Gastrocnemius medialis (tissue), 4 donors: ENCODE measurements around the gene SGPP2. TPM values are rescaled to one million over a fixed set of nuclear protein-coding genes. Genes with fewer than 3 reads are reported as not detected.

Source experiments
- ATAC-seq, 2 donors: fragments of 150-250 bp; one replicate each; pipeline ENCODE4 v1.9.1; 2016
- DNase-seq, 2 donors: peaks; one replicate each; pipeline ENCODE4 v3.0.0-alpha.2; 2019
- H3K27ac ChIP-seq, 4 donors: fragments of 200-600 bp; sonication (generic); 1 replicate in 1 of 4; 2 replicates in 3 of 4; pipeline ENCODE4 v1.5.1; 2016 to 2018; ENCODE audit warnings: mild to moderate bottlenecking in 2 of 4, moderate library complexity in 1 of 4
- H3K27me3 ChIP-seq, 3 donors: fragments of 200-600 bp; sonication (generic) in 2 of 3; 1 replicate in 1 of 3; 2 replicates in 2 of 3; pipeline versions ENCODE4 v1.5.1 to v1.6.0; 2016 to 2019; ENCODE audit warnings: mild to moderate bottlenecking in 1 of 3, moderate library complexity in 1 of 3
- H3K36me3 ChIP-seq, 2 donors: fragments of 200-600 bp; sonication (generic) in 1 of 2; one replicate each; pipeline ENCODE4 v1.5.1; 2017 to 2018
- H3K4me1 ChIP-seq, 2 donors: fragments of 200-600 bp; sonication (generic) in 1 of 2; one replicate each; pipeline ENCODE4 v1.5.1; 2016 to 2017; ENCODE audit warnings: mild to moderate bottlenecking in 2 of 2
- H3K4me3 ChIP-seq, 4 donors: fragments of 200-600 bp; sonication (generic) in 3 of 4; 1 replicate in 1 of 4; 2 replicates in 3 of 4; pipeline ENCODE4 v1.5.1; 2016 to 2019; ENCODE audit warnings: mild to moderate bottlenecking in 2 of 4
- H3K9me3 ChIP-seq, 3 donors: fragments of 200-600 bp; sonication (generic) in 2 of 3; 1 replicate in 1 of 3; 2 replicates in 2 of 3; pipeline ENCODE4 v1.5.1; 2016 to 2019
- POLR2A ChIP-seq, 2 donors: fragments of 450-650 bp; IDR thresholded peaks; one replicate each; pipeline ENCODE4 v1.6.1; 2017; ENCODE audit warnings: antibody characterized with exemption in 2 of 2, mild to moderate bottlenecking in 2 of 2, moderate library complexity in 2 of 2
- in situ Hi-C, 4 donors: fragments of 200-750 bp; cut with MboI; loops; one replicate each; pipeline versions ENCODE4 v1.15.0 to v1.8.0; 2017; ENCODE audit warnings: low sequenced_read_pairs in 4 of 4
- intact Hi-C: fragments of 100-400 bp; cut with DNase I; formaldehyde crosslinking; loops from one replicate; pipeline ENCODE4 v1.15.1; 2023; ENCODE audit warnings: low total_unique reads
- total RNA-seq, 4 donors: library from RNA; depleted of rRNA; stranded (reverse); fragments of >200 nt; gene quantifications; one replicate each; pipeline versions ENCODE4 v1.1.0 to v1.2.3, GENCODE V29; 2016
- TF ChIP-seq, protein P1 (sequence below), 5 experiments: fragments of 450-650 bp in 3 of 5; fragments of 200-600 bp in 2 of 5; sonication (generic) in 2 of 5; IDR thresholded peaks in 4 of 5; conservative IDR thresholded peaks in 1 of 5; 1 replicate in 4 of 5; 2 replicates in 1 of 5; pipeline ENCODE4 v1.5.1; 2016 to 2019; ENCODE audit warnings: antibody characterized with exemption in 5 of 5, mild to moderate bottlenecking in 3 of 5, moderate library complexity in 3 of 5

The SGPP2 gene
- total RNA-seq, 4 donors from 2014 or later: 0.17 to 0.59 (median 0.31) TPM; not detected in 1

DNA sequence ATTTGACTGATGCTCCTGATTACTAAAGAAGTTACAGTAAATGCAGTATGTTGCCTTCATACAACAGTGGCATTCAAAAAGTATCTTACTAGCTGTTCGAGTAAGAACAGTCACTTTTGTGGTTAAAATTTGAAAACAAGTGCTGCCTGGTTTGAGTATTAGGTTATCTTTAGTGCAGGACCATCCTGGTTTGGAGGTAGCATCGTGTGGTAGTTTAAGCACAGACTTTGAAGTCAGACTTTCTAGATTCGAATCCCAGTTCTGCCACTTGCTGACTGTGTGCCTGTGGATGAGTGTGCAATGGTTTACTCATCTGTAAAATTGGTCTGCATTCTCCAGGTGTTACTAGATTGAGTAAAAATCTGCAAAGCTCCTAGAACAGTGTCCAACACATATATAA is 96.8 kb downstream of the SGPP2 start:
- ATAC-seq: no peak
- in situ Hi-C loops: no loop called here
- no peak for TF ChIP-seq POLR2A (IDR thresholded peaks at IDR 0.05)
- TF ChIP-seq, protein P1, sequence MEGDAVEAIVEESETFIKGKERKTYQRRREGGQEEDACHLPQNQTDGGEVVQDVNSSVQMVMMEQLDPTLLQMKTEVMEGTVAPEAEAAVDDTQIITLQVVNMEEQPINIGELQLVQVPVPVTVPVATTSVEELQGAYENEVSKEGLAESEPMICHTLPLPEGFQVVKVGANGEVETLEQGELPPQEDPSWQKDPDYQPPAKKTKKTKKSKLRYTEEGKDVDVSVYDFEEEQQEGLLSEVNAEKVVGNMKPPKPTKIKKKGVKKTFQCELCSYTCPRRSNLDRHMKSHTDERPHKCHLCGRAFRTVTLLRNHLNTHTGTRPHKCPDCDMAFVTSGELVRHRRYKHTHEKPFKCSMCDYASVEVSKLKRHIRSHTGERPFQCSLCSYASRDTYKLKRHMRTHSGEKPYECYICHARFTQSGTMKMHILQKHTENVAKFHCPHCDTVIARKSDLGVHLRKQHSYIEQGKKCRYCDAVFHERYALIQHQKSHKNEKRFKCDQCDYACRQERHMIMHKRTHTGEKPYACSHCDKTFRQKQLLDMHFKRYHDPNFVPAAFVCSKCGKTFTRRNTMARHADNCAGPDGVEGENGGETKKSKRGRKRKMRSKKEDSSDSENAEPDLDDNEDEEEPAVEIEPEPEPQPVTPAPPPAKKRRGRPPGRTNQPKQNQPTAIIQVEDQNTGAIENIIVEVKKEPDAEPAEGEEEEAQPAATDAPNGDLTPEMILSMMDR (IDR thresholded peaks at IDR 0.05 in 4 of 5, conservative IDR thresholded peaks at IDR 0.05 in 1 of 5): no peak

DNA sequence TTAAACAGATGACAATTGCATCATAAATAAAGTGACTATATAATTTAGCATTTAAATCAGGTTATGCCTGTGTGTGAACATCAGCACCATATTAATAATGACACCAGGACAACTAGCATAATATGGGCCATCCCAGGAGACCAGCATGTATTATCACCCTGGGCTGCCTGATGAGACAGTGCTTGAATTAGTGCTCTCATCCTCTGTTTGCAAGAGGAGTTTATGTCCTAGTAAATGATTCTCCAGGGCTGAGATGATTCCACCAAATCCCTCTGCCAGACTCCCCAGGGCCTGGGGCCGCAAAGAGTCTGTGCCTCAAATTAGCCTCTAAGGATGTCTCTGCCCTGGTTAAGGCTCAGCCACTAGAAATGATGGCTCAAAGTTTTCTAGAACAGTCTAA is 97.7 kb downstream of the SGPP2 start:
- no peak for TF ChIP-seq POLR2A (IDR thresholded peaks at IDR 0.05)
- TF ChIP-seq, protein P1 (IDR thresholded peaks at IDR 0.05 in 4 of 5, conservative IDR thresholded peaks at IDR 0.05 in 1 of 5): no peak
- DNase-seq (no peak), ATAC-seq (no peak)
- Histone ChIP-seq H3K9me3 (no peaks in the 10 kb centered on the region), H3K27me3 (no peaks in the 10 kb centered on the region), H3K36me3 (no peaks in the 10 kb centered on the region), H3K27ac (no peak overlapping the region), H3K4me3 (no peak overlapping the region), H3K4me1 (peaks cover 10 to 14% of the 10 kb centered on the region in 2 donors)
- in situ Hi-C loops: no loop called here
- intact Hi-C loops: no loop called here

More for the DNA sequence above, 96.8 kb downstream of the SGPP2 start:
- H3K9me3 ChIP-seq: no peaks in the 10 kb centered on the region
- H3K4me1 ChIP-seq: peaks cover 10 to 14% of the 10 kb centered on the region in 2 donors
- intact Hi-C loops: no loop called here
- H3K27me3 ChIP-seq: no peaks in the 10 kb centered on the region
- DNase-seq: no peak
- H3K27ac ChIP-seq: no peak overlapping the region
- H3K36me3 ChIP-seq: no peaks in the 10 kb centered on the region
- no peak overlapping the region for H3K4me3 ChIP-seq

DNA sequence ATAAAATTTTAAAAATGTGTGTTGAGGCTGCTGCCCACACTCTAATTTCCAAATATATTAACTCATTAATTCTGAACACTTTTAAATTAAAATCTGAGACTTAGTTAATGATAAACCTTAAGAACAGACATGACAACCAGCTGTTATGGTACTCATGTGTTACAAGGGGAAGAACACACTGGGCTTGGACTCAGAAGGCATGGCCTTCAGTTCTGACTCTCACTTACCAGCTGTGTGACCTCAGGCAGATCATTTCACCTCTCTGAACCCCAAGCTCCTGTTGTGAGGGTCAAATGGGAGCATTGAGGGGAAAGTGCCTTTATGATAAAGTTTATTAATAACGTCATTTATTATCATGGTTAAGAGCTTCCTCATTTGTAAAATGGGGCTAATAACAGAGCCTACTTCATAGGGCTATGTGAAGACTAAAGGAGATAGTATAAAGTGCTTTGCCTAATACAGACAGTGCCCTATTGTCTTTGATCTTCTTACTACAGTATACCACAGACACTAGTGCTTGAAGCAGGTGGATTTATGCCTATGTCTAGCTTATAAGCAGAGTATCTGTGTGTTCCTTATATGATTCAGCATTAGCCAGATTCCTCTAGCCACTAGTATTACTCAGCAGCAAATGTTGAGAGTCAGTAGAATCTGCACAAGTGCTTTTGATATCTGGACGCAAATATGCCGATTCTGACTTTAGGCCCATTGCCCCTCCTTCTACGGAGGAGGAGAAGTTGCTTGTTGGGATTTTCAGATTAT is 99.6 kb downstream of the SGPP2 start:
- H3K27me3 ChIP-seq: no peaks in the 10 kb centered on the region
- no peaks in the 10 kb centered on the region for H3K36me3 ChIP-seq
- no peaks in the 10 kb centered on the region for H3K9me3 ChIP-seq
- no peak overlapping the region for H3K27ac ChIP-seq
- DNase-seq (no peak), ATAC-seq (no peak)
- in situ Hi-C loops (no loop called here), intact Hi-C loops (no loop called here)
- TF ChIP-seq, protein P1 (IDR thresholded peaks at IDR 0.05 in 4 of 5, conservative IDR thresholded peaks at IDR 0.05 in 1 of 5): no peak
- no peak for TF ChIP-seq POLR2A (IDR thresholded peaks at IDR 0.05)
- peaks cover 0 to 8% of the 10 kb centered on the region in 2 donors for H3K4me1 ChIP-seq
- no peak overlapping the region for H3K4me3 ChIP-seq

DNA sequence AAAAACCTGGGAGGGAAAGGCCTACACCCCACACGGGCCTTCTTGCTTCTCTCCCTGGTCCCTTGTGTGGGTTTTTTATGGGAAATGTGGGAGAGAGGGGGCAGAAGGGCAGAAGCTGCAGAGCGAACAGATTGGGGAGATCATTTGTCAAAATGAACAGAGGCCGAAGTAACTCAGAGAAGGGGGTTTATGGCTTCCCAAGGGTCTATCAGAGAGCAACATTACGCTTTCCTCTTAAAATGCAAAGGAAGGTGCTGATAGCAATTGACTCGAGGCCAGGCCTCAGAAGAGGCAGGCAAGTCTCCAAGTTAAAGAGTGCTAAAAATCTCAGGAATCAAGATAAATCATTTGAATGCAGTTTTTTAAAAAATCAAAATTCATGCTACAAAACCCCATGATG is 101.5 kb downstream of the SGPP2 start:
- in situ Hi-C loops (no loop called here), intact Hi-C loops (no loop called here)
- DNase-seq (no peak), ATAC-seq (no peak)
- Histone ChIP-seq H3K36me3 (no peaks in the 10 kb centered on the region), H3K27me3 (no peaks in the 10 kb centered on the region), H3K9me3 (no peaks in the 10 kb centered on the region), H3K4me3 (no peak overlapping the region), H3K27ac (no peak overlapping the region), H3K4me1 (no peaks in the 10 kb centered on the region)
- TF ChIP-seq POLR2A (IDR thresholded peaks at IDR 0.05): no peak
- TF ChIP-seq, protein P1 (IDR thresholded peaks at IDR 0.05 in 4 of 5, conservative IDR thresholded peaks at IDR 0.05 in 1 of 5): no peak
